Upper lobe of left lung (tissue), 6 donors: ENCODE measurements around the gene MRGPRD. TPM values are rescaled to one million over a fixed set of nuclear protein-coding genes. Genes with fewer than 3 reads are reported as not detected.
A peak's percentile ranks its signal among the peaks of the same experiment; 100 is the strongest.

Source experiments
- ATAC-seq, 2 donors: fragments of 200-7000 bp; cut with Tn5 transposase; one replicate each; pipeline ENCODE4 v1.9.1; 2022; ENCODE audit warnings: mild to moderate bottlenecking in 2 of 2, moderate library complexity in 2 of 2; ENCODE audit not compliant: low FRiP score in 2 of 2
- DNase-seq, 2 donors: peaks; one replicate each; pipeline ENCODE4 v3.0.0-alpha.2; 2019 to 2020
- H3K27ac ChIP-seq, 4 donors: fragments of 200-600 bp; sonication (generic); one replicate each; pipeline ENCODE4 v1.5.1; 2016 to 2019
- H3K27me3 ChIP-seq, 4 donors: fragments of 200-600 bp; sonication (generic); one replicate each; pipeline ENCODE4 v1.5.1; 2017 to 2019
- H3K36me3 ChIP-seq, 4 donors: fragments of 200-600 bp; sonication (generic); one replicate each; pipeline ENCODE4 v1.5.1; 2016 to 2019
- H3K4me1 ChIP-seq, 4 donors: fragments of 200-600 bp; sonication (generic); one replicate each; pipeline ENCODE4 v1.5.1; 2018 to 2019
- H3K4me3 ChIP-seq, 4 donors: fragments of 200-600 bp; sonication (generic); one replicate each; pipeline ENCODE4 v1.5.1; 2017 to 2019; ENCODE audit warnings: mild to moderate bottlenecking in 2 of 4, moderate library complexity in 1 of 4
- H3K9me3 ChIP-seq, 4 donors: fragments of 200-600 bp; sonication (generic); one replicate each; pipeline ENCODE4 v1.5.1; 2018 to 2019
- CTCF ChIP-seq, 6 experiments: fragments of 450-650 bp in 4 of 6; fragments of 200-600 bp in 2 of 6; sonication (generic) in 2 of 6; IDR thresholded peaks; one replicate each; pipeline ENCODE4 v1.5.1; 2016 to 2019; ENCODE audit warnings: antibody characterized with exemption in 6 of 6
- EP300 ChIP-seq, 4 donors: sonication (generic); formaldehyde crosslinking; IDR thresholded peaks; one replicate each; pipeline ENCODE4 v1.5.1; 2017; ENCODE audit warnings: antibody characterized with exemption in 4 of 4, control low read depth in 2 of 4
- POLR2A ChIP-seq, 4 donors: fragments of 450-650 bp; IDR thresholded peaks; one replicate each; pipeline ENCODE4 v1.5.1; 2016 to 2017; ENCODE audit warnings: antibody characterized with exemption in 4 of 4, mild to moderate bottlenecking in 2 of 4
- POLR2AphosphoS5 ChIP-seq, 2 donors: sonication (generic); formaldehyde crosslinking; IDR thresholded peaks; one replicate each; pipeline ENCODE4 v1.5.1; 2017; ENCODE audit warnings: antibody characterized with exemption in 2 of 2
- WGBS, 2 donors: methylation state at CpG; one replicate each; pipeline ENCODE4 v1.1.5; 2017 to 2018; 5-methylcytosine and 5-hydroxymethylcytosine counted together
- total RNA-seq, 6 donors: library from RNA; depleted of rRNA in 4 of 6; stranded (reverse); fragments of >200 nt in 4 of 6; gene quantifications; one replicate each; pipeline versions ENCODE4 v1.1.0 to v1.2.1, GENCODE V29; 2016 to 2021
- donor health status: DM: no; HTN: no; CAD: no; lungs with moderate emphysema.
- donor health status: DM: no; HTN: yes; CAD: no; lungs with severe emphysema.

The MRGPRD gene
- total RNA-seq, 6 donors from 2014 or later: not detected

GRCh38 chr11:68979931-68980775, 633 bp downstream of the MRGPRD start:
- Histone ChIP-seq H3K4me3 (no peak overlapping the region), H3K27me3 (no peaks in the 10 kb centered on the region), H3K9me3 (no peaks in the 10 kb centered on the region), H3K4me1 (no peaks in the 10 kb centered on the region), H3K36me3 (no peaks in the 10 kb centered on the region), H3K27ac (no peak overlapping the region)
- WGBS, 2 donors: 83 to 86% methylated on average over 15 to 33 of the region's 33 CpGs
- ATAC-seq (no peak), DNase-seq (peak; percentile 16 to 57)
- TF ChIP-seq POLR2AphosphoS5 (IDR thresholded peaks at IDR 0.05): no peak
- no peak for TF ChIP-seq POLR2A (IDR thresholded peaks at IDR 0.05)
- no peak for TF ChIP-seq CTCF (IDR thresholded peaks at IDR 0.05)
- no peak for TF ChIP-seq EP300 (IDR thresholded peaks at IDR 0.05)

GRCh38 chr11:68978931-68979594, 1.7 kb downstream of the MRGPRD start:
- 51 to 70% methylated on average over 8 to 15 of the region's 15 CpGs for WGBS, 2 donors
- ATAC-seq (no peak), DNase-seq (peak; percentile 8 to 54)
- Histone ChIP-seq H3K27me3 (no peaks in the 10 kb centered on the region), H3K4me3 (no peak overlapping the region), H3K9me3 (no peaks in the 10 kb centered on the region), H3K4me1 (no peaks in the 10 kb centered on the region), H3K27ac (no peak overlapping the region), H3K36me3 (no peaks in the 10 kb centered on the region)
- TF ChIP-seq EP300 (IDR thresholded peaks at IDR 0.05) (no peak), POLR2AphosphoS5 (IDR thresholded peaks at IDR 0.05) (no peak), CTCF (IDR thresholded peaks at IDR 0.05) (no peak), POLR2A (IDR thresholded peaks at IDR 0.05) (no peak)

GRCh38 chr11:68978626-68978930, 2.2 kb downstream of the MRGPRD start:
- no peaks in the 10 kb centered on the region for H3K36me3 ChIP-seq
- H3K9me3 ChIP-seq: no peaks in the 10 kb centered on the region
- H3K4me1 ChIP-seq: no peaks in the 10 kb centered on the region
- no peak for ATAC-seq
- H3K27me3 ChIP-seq: no peaks in the 10 kb centered on the region
- peak in 1 of 2 donors; percentile 5 for DNase-seq
- H3K4me3 ChIP-seq: no peak overlapping the region
- 28 to 59% methylated on average over 2 to 5 of the region's 5 CpGs for WGBS, 2 donors
- TF ChIP-seq CTCF (IDR thresholded peaks at IDR 0.05): no peak
- TF ChIP-seq POLR2A (IDR thresholded peaks at IDR 0.05): no peak
- TF ChIP-seq EP300 (IDR thresholded peaks at IDR 0.05): no peak
- TF ChIP-seq POLR2AphosphoS5 (IDR thresholded peaks at IDR 0.05): no peak
- H3K27ac ChIP-seq: no peak overlapping the region

DNA sequence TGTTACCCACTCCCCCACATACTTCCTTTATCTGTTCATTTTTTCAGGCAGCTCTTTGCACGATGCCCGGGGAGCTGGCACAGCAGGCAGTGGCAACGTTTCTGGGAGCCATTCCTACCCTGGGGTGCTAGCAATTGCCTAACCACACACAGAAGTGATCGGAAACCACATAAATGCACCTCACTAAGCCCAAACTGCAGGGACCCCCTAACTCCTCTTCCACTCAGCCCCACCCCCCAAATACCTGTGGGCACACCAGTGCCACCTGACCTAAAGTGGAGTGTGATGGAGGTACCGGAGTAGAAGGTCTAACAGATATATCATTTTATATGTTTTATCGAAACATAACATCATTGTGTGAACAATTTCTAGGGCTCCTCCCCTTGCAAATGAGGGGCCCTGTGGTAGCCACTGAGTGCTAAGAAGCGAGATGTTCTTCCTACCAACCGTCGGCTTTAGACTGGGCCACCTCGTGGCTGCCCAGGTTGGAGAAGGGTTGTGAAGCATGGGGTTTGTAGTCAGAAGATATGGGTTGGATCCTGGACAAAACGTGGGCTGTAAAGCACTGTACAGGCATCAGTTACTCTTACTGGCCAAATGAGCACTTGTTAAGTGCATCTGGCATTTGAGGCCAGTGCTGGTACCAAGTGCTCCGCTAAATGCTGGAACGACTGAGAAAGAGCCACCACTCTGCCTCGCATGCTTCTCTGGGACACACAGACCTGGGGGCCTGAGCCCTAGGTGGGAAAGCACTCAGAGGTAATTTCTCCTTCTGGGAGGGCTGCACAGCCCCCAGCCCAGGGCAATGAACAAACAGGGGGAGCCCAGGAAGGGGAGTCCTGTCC, 2.8 kb downstream of the MRGPRD start:
- Histone ChIP-seq H3K27ac (no peak overlapping the region), H3K9me3 (no peaks in the 10 kb centered on the region), H3K36me3 (no peaks in the 10 kb centered on the region), H3K27me3 (no peaks in the 10 kb centered on the region), H3K4me1 (no peaks in the 10 kb centered on the region), H3K4me3 (no peak overlapping the region)
- no peak for TF ChIP-seq CTCF (IDR thresholded peaks at IDR 0.05)
- TF ChIP-seq POLR2AphosphoS5 (IDR thresholded peaks at IDR 0.05): no peak
- ATAC-seq (no peak), DNase-seq (peak in 1 of 2 donors; percentile 3)
- WGBS, 2 donors: 70 to 77% methylated on average over 14 of the region's 14 CpGs
